T-helper 22 cell (primary cell): ENCODE data around the gene RIPOR3.
"Not testable (repeated sequence)": the region's sequence is repeated elsewhere in the genome, so short reads cannot be mapped to it uniquely, and the experiment has no call there.

Experiments used
- DNase-seq: peaks from one replicate; pipeline ENCODE4 v3.0.0-alpha.2; 2020; ENCODE audit warnings: low read depth

Gene RIPOR3

DNA sequence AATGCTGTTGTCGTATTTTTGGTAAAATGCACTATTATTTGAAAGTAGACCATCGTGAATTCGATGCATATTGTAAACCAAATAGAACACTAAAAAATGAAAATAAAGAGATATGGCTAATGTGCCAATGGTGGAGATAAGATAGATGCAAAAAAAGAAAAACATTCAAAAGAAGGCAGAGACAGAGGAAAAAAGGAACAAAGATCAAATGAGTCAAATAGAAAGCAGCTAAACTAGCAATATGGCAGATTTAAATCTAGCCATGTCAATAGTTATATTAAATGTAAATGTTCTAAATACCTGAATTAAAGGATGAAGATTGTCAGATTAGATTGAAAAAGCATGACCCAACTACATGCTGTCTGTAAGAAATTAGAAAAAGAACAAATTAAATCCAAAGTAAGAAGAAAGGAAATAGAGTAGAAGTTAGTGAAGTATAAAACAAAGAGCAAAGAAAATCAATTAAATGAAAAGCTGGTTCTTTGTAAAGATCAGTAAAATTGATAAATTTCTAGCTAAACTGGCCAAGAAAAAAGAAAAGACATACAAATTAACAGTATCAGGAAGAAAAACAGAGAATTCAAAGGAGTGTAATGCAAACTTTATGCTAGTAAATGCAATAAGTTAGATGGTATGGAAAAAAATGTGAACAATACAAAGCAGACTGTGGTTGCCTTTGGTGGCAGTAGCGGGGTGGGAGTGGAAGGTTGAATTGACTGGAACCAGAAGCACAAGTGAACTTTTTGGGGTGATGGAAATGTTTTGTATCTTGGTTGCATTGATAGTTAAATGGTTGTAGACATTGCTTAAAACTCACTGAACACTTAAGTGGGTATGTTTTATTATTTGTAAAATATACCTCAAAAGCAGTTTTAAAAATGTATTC lies 136.4 kb downstream of the RIPOR3 start:
- no peak for DNase-seq

- no peak for DNase-seq
These were observed 138.4 kb downstream of the RIPOR3 start for GRCh38 chr20:50552979-50553378.

DNA sequence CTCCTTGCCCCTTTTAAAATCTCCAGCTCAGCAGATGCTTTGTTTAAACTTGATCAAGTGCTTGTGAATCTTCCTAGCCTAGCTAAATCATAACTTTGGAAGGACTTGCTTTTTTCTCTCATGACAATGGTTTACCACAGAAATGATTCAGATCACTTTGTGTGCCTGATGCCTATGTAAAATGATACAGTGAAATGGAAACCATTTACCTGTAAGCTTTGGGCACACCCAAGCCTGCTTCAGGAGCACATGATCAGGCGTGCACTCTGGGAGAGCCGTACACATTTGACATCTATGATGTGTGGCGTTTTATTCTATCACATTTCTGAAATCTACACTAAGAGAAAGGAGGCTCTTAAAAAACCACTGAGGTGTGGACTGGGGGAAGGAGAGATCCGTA lies 140.1 kb downstream of the RIPOR3 start:
- DNase-seq: no peak

GRCh38 chr20:50550531-50550930 lies 140.8 kb downstream of the RIPOR3 start:
- no peak for DNase-seq

GRCh38 chr20:50548396-50548795 lies 142.9 kb downstream of the RIPOR3 start:
- no peak for DNase-seq

- DNase-seq: no peak
These were observed 143.4 kb downstream of the RIPOR3 start for GRCh38 chr20:50547964-50548363.

GRCh38 chr20:50546729-50547314 lies 144.5 kb downstream of the RIPOR3 start:
- no peak for DNase-seq

DNA sequence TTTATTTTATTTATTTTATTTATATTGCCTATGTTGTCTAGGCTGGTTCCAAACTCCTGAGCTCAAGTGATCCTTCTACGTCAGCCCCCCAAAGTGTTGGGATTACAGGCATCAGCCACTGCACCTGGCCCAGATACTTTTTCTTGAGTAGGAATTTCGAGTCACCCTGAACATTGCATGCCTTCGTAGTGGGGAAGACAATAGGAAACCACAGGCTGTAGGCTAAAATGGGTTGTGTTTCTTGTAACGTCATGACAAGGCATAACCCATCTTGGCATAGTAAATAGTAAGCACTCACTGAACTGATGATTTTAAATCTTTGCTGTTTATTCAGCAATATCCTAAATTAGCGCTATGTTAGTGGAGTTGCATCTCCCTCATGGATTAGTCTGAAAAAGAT lies 146.2 kb downstream of the RIPOR3 start:
- DNase-seq: no peak

DNA sequence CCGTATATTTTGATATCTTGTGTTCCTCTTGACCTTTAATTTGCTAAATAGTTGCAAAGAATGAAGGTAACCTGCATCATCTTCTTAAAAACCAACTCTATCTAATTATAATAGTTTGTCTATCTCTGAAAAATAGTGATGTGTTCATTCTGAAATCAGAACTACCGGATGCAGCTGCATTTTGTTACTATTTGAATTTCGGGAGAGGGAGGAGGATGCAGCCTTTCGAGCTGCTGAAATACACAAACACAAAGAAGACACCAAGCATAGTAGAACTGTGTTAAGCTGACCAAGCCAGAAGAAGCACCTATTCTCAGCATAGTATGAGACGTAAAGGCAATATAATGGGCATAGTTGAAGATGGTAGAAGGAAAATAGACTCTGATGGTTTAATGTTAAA lies 148.0 kb downstream of the RIPOR3 start:
- DNase-seq: no peak

DNA sequence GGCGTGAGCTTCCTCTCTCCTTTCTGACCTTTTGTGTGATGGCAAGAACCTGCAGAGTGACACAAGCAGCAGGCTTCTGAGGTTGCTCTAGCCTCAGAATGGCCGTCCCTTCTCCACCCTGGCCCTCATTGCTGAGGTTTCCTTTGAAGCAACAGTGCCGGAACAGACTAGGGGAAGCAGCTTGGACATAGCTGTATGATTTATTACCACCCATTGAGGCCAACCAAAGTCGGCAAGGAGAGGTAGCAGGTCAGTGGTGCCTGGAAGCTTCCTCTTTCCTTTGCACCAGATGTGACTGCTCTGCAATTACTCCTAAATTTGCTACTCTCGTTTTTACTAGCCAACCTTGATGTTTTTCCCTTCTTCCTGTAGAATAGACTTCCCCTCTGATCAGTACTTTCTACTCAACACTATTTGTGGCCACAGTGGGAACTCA lies 149.7 kb downstream of the RIPOR3 start:
- DNase-seq: no peak

DNA sequence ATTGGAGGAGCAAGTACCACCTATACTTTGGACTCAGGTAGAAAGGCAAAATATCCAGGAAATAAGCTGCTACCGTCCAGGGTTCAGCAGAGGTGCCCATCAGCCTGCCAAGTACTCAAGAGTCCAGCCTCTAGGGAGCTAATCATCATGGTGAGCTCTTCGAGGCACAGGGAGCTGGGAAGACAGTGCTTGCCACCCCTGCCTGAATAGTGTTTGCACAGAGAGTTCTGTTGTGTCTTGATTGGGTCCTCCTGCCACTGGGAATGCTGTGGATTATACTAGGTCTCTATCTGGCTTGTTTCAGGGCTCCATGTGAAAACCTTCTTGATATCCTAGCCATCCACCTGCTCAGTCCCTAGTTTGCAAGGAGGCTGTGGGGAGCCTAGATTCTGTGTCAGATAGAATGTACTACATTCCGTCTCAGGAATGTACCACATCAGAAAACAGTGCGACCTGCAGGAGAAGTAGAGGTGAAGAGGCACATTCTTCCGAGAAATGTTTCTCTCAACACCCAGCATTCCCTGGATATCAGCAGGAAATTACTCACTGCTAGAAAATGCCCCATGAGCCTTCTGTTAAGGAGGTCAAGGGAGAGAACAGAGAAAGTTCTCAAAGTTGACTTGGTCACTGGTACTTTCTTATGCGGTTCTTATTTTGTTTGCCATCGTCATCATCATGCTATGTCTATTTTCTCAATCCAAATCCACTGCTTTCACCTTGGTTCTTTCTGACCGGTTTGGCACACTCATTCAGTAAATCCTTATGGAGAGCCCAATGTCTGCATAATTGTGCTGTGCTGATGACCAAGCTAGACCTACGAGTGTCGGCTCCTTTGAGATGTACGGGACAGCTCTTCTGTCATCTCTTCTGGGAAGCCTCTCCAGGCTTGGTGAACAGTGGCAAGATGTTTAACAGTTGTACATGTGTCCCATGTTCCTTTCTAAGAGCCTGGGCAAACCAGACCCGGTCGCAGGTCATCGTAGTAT lies 150.4 kb downstream of the RIPOR3 start:
- no peak for DNase-seq

DNA sequence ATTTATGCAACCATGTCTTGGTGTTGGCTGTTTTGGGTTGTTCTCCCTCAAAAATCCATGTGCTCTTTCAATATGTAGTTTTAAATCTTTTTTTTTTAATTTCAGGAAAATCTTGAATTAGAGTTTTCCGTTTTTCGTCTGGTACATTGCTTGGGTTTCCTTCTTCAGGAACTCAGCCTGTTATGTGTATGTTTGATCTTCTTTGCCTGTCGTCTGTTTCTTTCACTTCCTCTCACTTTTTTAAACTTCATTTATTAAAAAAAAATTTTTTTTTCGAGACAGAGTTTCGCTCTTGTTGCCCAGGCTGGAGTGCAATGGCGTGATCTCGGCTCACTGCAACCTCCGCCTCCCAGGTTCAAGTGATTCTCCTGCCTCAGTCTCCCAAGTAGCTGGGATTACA lies 151.5 kb downstream of the RIPOR3 start:
- not testable (repeated sequence) for DNase-seq

GRCh38 chr20:50538276-50538675 lies 153.1 kb downstream of the RIPOR3 start:
- no peak for DNase-seq

- no peak for DNase-seq
These were observed 153.7 kb downstream of the RIPOR3 start for GRCh38 chr20:50537546-50538201.

DNA sequence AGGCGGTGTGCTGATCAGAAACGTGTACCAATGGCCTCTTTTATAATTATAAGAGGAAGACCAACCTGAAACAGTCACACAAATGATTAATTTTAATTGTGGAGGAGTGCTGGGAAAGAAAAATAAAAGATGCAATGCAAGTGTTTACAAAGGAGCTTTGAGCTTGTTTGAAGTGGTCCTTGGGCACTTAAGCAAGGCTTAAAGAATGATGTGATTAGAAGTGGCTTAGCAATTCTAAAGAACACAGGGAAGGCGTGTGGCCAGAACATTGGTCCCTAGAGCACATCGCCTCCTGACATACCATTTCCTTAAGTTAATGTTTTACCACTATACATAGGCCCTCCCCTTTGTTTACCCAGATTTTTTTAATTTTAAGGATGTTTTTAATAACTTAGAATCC lies 155.0 kb downstream of the RIPOR3 start:
- DNase-seq: no peak
